22Rv1 (cell line): Measurements from ENCODE around the gene ACAP1.

Source experiments
- ZFX ChIP-seq: fragments of 450-650 bp; IDR thresholded peaks from 2 replicates; pipeline ENCODE4 v1.6.1; 2017; ENCODE audit warnings: antibody characterized with exemption, borderline replicate concordance
- TF ChIP-seq, protein P1 (sequence below): fragments of 450-650 bp; IDR thresholded peaks from 2 replicates; pipeline ENCODE4 v1.5.1; 2017; ENCODE audit warnings: mild to moderate bottlenecking

DNA sequence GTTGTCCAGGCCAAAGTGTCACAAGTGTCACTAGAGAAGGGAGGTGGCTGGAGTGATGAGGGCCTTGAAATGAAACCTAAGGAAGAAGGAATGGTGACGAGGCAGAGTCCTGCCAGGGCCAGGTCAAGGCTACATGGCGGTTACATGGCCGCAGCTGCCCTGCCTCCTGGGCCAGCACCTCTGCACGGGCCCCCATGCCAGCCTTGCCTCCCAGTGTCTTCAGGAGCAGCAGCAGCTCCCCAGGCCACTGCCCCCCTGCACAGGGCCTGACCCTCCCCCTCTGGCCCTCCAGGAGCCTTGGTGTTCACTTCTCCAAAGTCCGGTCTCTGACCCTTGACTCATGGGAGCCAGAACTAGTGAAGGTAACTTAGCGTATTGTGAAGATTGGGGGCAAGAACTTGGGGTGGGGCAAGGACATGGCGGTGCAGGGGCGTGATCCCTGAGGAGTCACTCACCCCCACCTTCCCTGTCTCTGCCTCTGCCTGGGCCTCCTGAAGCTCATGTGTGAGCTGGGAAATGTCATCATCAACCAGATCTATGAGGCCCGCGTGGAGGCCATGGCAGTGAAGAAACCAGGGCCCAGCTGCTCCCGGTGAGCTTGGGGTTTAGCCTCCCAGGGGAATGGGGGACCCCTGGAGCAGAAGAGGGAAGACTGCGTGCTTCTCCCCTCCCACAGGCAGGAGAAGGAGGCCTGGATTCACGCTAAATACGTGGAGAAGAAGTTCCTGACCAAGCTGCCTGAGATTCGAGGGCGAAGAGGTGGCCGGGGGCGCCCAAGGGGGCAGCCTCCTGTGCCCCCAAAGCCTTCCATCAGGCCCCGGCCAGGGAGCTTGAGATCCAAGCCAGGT is 11.5 kb downstream of the ACAP1 start:
- TF ChIP-seq, protein P1, sequence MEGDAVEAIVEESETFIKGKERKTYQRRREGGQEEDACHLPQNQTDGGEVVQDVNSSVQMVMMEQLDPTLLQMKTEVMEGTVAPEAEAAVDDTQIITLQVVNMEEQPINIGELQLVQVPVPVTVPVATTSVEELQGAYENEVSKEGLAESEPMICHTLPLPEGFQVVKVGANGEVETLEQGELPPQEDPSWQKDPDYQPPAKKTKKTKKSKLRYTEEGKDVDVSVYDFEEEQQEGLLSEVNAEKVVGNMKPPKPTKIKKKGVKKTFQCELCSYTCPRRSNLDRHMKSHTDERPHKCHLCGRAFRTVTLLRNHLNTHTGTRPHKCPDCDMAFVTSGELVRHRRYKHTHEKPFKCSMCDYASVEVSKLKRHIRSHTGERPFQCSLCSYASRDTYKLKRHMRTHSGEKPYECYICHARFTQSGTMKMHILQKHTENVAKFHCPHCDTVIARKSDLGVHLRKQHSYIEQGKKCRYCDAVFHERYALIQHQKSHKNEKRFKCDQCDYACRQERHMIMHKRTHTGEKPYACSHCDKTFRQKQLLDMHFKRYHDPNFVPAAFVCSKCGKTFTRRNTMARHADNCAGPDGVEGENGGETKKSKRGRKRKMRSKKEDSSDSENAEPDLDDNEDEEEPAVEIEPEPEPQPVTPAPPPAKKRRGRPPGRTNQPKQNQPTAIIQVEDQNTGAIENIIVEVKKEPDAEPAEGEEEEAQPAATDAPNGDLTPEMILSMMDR: no peak
- TF ChIP-seq ZFX: no peak
